Left ventricle myocardium inferior (tissue), 1 donor: ENCODE results near the gene CPPED1. TPM values are rescaled to one million over a fixed set of nuclear protein-coding genes. Genes with fewer than 3 reads are reported as not detected.

Experiments
- DNase-seq: peaks from one replicate; pipeline ENCODE4 v3.0.0-alpha.2; 2020
- H3K27ac ChIP-seq: fragments of 200-600 bp; replicated peaks from 2 replicates; pipeline ENCODE4 v1.8.0; 2021
- H3K27me3 ChIP-seq: fragments of 200-600 bp; 2 replicates; pipeline ENCODE4 v1.8.0; 2021; ENCODE audit warnings: low read depth
- H3K36me3 ChIP-seq: fragments of 200-600 bp; 2 replicates; pipeline ENCODE4 v1.8.0; 2021
- H3K4me1 ChIP-seq: fragments of 200-600 bp; 2 replicates; pipeline ENCODE4 v1.8.0; 2021
- H3K4me3 ChIP-seq: fragments of 200-600 bp; 2 replicates; pipeline ENCODE4 v1.8.0; 2021; ENCODE audit warnings: mild to moderate bottlenecking, moderate library complexity
- H3K9me3 ChIP-seq: fragments of 200-600 bp; replicated peaks from 2 replicates; pipeline ENCODE4 v1.8.0; 2021
- intact Hi-C: fragments of 100-400 bp; cut with micrococcal nuclease; formaldehyde crosslinking; loops from one replicate; pipeline ENCODE4 v1.11.0; 2022
- total RNA-seq: library from RNA; stranded (reverse); fragmentation: NEBNext Ultra II Directional; extraction: Animal tissue kit (Norgen Biotek cat#: 25700); gene quantifications from one replicate; pipeline ENCODE4 v1.2.1, GENCODE V29; 2021
- TF ChIP-seq, protein P1 (sequence below): fragments of 200-600 bp; IDR thresholded peaks from 2 replicates; pipeline ENCODE4 v1.8.0; 2021; ENCODE audit warnings: antibody characterized with exemption, mild to moderate bottlenecking, borderline replicate concordance
- donor health status: DM: no; HTN: yes; CAD: no; lungs with severe emphysema.

CPPED1 gene
- total RNA-seq, 1 donor from 2014 or later: 12.4 TPM

DNA sequence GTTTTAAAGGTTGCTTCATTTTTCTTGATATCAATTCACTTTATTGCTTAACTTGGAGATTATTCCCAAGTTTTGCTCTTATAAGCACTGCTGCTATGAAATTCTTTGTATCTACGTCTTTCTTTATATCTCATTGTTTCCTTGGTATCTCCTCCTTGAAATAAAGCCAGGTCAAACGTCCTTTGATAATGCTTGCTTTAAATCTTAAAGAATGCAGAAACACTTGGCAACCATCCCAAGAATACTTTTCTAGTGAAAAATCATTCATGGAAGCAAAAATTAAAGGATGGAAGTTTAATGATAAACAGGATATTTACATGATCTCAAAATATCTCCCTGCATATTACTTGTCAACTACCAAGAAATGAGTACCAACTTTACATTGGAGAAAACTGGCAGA is 175.2 kb downstream of the CPPED1 start:
- TF ChIP-seq, protein P1, sequence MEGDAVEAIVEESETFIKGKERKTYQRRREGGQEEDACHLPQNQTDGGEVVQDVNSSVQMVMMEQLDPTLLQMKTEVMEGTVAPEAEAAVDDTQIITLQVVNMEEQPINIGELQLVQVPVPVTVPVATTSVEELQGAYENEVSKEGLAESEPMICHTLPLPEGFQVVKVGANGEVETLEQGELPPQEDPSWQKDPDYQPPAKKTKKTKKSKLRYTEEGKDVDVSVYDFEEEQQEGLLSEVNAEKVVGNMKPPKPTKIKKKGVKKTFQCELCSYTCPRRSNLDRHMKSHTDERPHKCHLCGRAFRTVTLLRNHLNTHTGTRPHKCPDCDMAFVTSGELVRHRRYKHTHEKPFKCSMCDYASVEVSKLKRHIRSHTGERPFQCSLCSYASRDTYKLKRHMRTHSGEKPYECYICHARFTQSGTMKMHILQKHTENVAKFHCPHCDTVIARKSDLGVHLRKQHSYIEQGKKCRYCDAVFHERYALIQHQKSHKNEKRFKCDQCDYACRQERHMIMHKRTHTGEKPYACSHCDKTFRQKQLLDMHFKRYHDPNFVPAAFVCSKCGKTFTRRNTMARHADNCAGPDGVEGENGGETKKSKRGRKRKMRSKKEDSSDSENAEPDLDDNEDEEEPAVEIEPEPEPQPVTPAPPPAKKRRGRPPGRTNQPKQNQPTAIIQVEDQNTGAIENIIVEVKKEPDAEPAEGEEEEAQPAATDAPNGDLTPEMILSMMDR: no peak
- Histone ChIP-seq H3K9me3 (no peaks in the 10 kb centered on the region), H3K36me3 (no peaks in the 10 kb centered on the region), H3K4me3 (no peak overlapping the region), H3K27me3 (peaks cover 70% of the 10 kb centered on the region), H3K4me1 (no peaks in the 10 kb centered on the region), H3K27ac (no peak overlapping the region)
- no peak for DNase-seq
- intact Hi-C loops: no loop called here

DNA sequence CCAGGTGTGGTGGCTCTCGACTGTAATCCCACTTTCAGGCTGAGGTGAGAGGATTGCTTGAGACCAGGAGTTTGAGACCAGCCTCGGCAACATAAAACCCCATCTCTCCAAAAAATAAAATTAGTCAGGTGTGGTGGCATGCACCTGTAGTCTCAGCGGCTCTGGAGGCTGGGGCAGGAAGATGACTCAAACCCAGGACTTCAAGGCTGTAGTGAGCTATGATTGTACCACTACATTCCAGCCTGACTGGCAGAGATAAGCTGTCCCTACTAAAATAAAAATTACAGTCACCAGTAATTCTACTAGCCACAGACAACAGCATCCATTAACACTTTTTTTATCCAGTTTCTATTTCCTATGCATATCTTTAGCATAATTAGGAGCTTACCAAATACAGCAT is 176.3 kb downstream of the CPPED1 start:
- Histone ChIP-seq H3K9me3 (no peaks in the 10 kb centered on the region), H3K27me3 (peaks cover 64% of the 10 kb centered on the region), H3K4me1 (no peaks in the 10 kb centered on the region), H3K4me3 (no peak overlapping the region), H3K36me3 (no peaks in the 10 kb centered on the region), H3K27ac (no peak overlapping the region)
- intact Hi-C loops: no loop called here
- DNase-seq: no peak
- TF ChIP-seq, protein P1: no peak

DNA sequence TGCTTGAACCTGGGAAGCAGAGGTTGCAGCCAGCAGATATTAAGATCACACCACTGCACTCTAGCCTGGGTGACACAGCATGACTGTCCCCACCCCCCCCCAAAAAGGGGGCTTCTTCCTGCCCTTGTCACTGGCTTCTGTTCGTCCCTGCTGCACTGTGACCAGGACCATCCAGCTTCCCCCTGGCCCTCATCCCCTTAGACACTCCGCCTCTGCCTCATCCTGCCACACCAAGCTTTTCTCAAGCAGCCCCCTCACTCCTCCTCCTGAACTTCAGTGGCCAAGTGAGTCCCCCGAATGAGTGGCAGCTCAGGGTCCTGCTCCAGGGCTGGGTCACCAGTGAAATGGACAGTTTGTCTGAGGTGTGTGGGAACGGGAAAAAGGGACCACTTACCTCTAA is 177.3 kb downstream of the CPPED1 start:
- intact Hi-C loops: no loop called here
- Histone ChIP-seq H3K4me1 (no peaks in the 10 kb centered on the region), H3K27me3 (peaks cover 60% of the 10 kb centered on the region), H3K9me3 (no peaks in the 10 kb centered on the region), H3K36me3 (no peaks in the 10 kb centered on the region), H3K4me3 (no peak overlapping the region), H3K27ac (no peak overlapping the region)
- no peak for DNase-seq
- TF ChIP-seq, protein P1: no peak

DNA sequence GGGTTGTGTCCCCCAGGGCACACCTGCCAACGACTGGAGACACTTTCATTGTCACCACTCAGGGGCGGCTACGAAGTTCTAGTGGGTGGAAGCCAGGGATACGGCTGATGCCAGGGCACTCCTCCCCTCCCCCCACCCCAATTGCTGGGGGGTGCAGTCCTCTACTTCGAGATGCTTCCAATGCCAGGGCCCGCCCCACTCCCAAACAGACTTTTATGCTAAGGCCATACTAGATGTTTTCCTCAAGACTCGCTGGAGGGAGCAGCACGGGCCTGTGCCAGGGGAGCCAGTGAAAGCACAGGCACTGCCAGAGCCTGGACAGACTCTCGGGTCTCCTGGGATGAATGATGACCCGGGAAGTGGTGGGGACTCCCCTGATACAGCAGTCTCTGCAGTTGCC is 178.0 kb downstream of the CPPED1 start:
- Histone ChIP-seq H3K4me1 (no peaks in the 10 kb centered on the region), H3K27ac (no peak overlapping the region), H3K36me3 (no peaks in the 10 kb centered on the region), H3K9me3 (no peaks in the 10 kb centered on the region), H3K4me3 (no peak overlapping the region), H3K27me3 (peaks cover 55% of the 10 kb centered on the region)
- intact Hi-C loops: no loop called here
- TF ChIP-seq, protein P1: no peak
- DNase-seq: no peak

DNA sequence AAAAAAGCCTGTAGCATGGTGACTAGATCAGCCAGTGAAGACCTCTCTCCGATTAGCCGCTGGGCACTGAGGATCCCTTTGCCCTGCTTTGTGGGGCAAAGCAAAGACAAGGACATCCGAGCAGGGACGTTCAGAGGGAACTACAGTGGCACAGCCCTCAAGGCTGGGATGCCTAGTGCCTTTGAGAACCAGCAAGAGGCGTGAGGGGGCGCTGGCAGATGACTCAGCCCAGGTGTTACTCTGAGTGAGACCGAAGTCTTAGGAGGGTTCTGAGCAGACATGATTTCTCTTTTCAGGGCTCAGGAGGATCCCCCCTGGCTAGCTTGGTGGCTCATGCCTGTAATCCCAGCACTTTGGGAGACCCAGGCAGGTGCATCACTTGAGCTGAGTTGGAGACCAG is 178.6 kb downstream of the CPPED1 start:
- no peak for DNase-seq

More for the DNA sequence above, 178.6 kb downstream of the CPPED1 start:
- Histone ChIP-seq H3K4me3 (no peak overlapping the region), H3K27ac (no peak overlapping the region), H3K27me3 (peaks cover 51% of the 10 kb centered on the region), H3K36me3 (no peaks in the 10 kb centered on the region), H3K9me3 (no peaks in the 10 kb centered on the region), H3K4me1 (no peaks in the 10 kb centered on the region)
- intact Hi-C loops: no loop called here
- TF ChIP-seq, protein P1: no peak
